ENCODE data around the gene TAOK3. TPM values are rescaled to one million over a fixed set of nuclear protein-coding genes. Genes with fewer than 3 reads are reported as not detected.
"Not testable (repeated sequence)": the region's sequence is repeated elsewhere in the genome, so short reads cannot be mapped to it uniquely, and the experiment has no call there.

The TAOK3 gene
- total RNA-seq, 1 donor from 2014 or later: 28.6 TPM

DNA sequence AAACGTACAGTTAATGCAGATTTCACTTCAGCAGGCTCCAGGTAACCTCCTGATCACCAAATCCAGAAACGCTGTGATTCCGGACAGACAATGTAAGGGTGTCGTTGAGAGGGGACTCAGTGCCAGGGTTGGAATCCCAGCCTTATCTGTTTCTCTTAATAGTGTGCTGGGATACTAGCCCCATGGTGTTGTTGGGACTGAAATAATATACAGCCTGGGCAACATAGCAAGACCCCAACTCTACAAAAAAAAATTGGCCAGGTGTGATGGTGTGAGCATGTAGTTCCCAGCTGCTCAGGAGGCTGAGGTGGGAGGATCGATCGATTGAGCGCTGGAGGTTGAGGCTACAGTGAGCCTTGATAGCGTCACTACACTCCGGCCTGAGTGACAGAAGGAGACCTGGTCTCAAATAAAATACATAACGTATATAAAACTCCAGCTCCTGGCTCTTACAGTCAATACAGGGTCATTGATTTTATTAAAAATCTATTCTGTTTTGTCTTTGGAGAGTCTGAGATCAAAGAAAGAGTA, 235.5 kb downstream of the TAOK3 start:
- TF ChIP-seq CTCF (IDR thresholded peaks at IDR 0.05): no peak
- Mint-ChIP-seq H3K36me3 (ENCODE audit: unreplicated experiment) (peaks cover 24% of the 10 kb centered on the region), H3K4me3 (ENCODE audit: unreplicated experiment) (peak overlapping the region; percentile 97), H3K4me1 (ENCODE audit: unreplicated experiment) (peaks cover 41% of the 10 kb centered on the region), H3K27ac (ENCODE audit: unreplicated experiment) (peak overlapping the region; percentile 79), H3K9me3 (ENCODE audit: unreplicated experiment) (no peaks in the 10 kb centered on the region), H3K27me3 (ENCODE audit: unreplicated experiment) (no peaks in the 10 kb centered on the region)
- no peak for DNase-seq (ENCODE audit: extremely low spot score, unreplicated experiment)

DNA sequence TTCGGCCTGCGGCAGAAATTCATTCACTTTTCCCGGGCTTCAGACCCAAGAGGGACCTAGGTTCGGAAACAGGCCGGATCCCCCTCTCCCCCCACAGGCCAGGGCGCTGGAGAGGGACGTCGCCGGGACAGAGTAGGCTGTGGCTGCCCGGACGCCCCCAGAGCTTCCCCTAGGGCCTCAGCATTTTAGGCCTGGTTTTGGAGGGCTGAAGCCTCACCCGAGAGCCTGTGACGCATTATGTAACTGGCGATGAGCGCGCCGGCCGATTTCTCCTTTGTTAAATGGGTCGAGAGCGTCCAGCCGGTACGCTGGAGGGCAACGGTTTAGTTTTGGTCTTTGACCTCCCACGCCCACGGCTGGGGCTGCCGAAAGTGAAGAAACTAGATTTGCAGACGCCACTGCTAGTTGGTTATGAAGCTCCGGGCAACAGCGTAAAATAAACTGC, 236.1 kb downstream of the TAOK3 start:
- Mint-ChIP-seq H3K4me1 (ENCODE audit: unreplicated experiment) (peaks cover 47% of the 10 kb centered on the region), H3K27me3 (ENCODE audit: unreplicated experiment) (no peaks in the 10 kb centered on the region), H3K4me3 (ENCODE audit: unreplicated experiment) (peak overlapping the region; percentile 97), H3K36me3 (ENCODE audit: unreplicated experiment) (peaks cover 21% of the 10 kb centered on the region), H3K9me3 (ENCODE audit: unreplicated experiment) (no peaks in the 10 kb centered on the region), H3K27ac (ENCODE audit: unreplicated experiment) (peak overlapping the region; percentile 79)
- TF ChIP-seq CTCF (IDR thresholded peaks at IDR 0.05): no peak
- no peak for DNase-seq (ENCODE audit: extremely low spot score, unreplicated experiment)

DNA sequence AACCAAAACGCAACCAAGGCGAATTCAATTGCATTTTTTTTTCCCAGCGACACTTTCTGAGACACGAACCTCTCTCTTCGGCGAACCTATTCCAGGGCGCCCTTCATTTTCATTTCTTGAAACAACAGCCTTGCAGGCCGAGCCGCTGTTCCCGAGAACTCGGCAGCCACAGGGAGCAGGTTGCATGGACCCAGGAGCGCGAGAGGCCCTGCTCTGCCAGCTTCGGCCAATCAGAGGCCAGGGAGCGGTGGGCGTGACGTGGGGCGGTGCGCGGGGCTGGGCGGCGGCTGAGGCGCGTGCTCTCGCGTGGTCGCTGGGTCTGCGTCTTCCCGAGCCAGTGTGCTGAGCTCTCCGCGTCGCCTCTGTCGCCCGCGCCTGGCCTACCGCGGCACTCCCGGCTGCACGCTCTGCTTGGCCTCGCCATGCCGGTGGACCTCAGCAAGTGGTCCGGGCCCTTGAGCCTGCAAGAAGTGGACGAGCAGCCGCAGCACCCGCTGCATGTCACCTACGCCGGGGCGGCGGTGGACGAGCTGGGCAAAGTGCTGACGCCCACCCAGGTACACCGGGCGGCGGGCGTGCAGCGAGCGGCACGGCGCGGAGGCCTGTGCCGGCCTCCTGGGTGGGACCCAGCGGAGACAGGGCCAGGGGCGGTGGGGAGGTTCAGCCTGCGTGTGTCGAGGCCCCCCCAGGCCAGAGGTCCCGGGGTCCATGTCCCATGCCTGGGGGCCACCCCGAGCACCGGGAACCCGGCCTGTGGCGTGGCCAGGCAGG, 236.7 kb downstream of the TAOK3 start, which contains the start of gene PEBP1:
Gene PEBP1 (plus strand): TSS at position 337 of the 771 bp plus-strand sequence. CDS start 86 bp downstream, at position 423.
- Mint-ChIP-seq H3K9me3 (ENCODE audit: unreplicated experiment) (no peaks in the 10 kb centered on the region), H3K36me3 (ENCODE audit: unreplicated experiment) (peaks cover 17% of the 10 kb centered on the region), H3K4me1 (ENCODE audit: unreplicated experiment) (peaks cover 50% of the 10 kb centered on the region), H3K27me3 (ENCODE audit: unreplicated experiment) (no peaks in the 10 kb centered on the region), H3K27ac (ENCODE audit: unreplicated experiment) (peak within 1 kb of the TSS; percentile 87), H3K4me3 (ENCODE audit: unreplicated experiment) (peak within 1 kb of the TSS; percentile 97)
- no peak for TF ChIP-seq CTCF (IDR thresholded peaks at IDR 0.05)
- DNase-seq (ENCODE audit: extremely low spot score, unreplicated experiment): peak; percentile 98

- peaks cover 14% of the 10 kb centered on the region for H3K4me1 Mint-ChIP-seq (ENCODE audit: unreplicated experiment)
- H3K36me3 Mint-ChIP-seq (ENCODE audit: unreplicated experiment); H3K27ac Mint-ChIP-seq (ENCODE audit: unreplicated experiment); H3K4me3 Mint-ChIP-seq (ENCODE audit: unreplicated experiment); H3K9me3 Mint-ChIP-seq (ENCODE audit: unreplicated experiment); DNase-seq (ENCODE audit: extremely low spot score, unreplicated experiment); H3K27me3 Mint-ChIP-seq (ENCODE audit: unreplicated experiment): not testable (repeated sequence)
Observed at GRCh38 chr12:118129436-118129835, 243.3 kb downstream of the TAOK3 start.

GRCh38 chr12:118127867-118128266, 244.8 kb downstream of the TAOK3 start:
- DNase-seq (ENCODE audit: extremely low spot score, unreplicated experiment): no peak
- Mint-ChIP-seq H3K4me1 (ENCODE audit: unreplicated experiment) (peaks cover 10% of the 10 kb centered on the region), H3K4me3 (ENCODE audit: unreplicated experiment) (no peak overlapping the region), H3K36me3 (ENCODE audit: unreplicated experiment) (peaks cover 6% of the 10 kb centered on the region), H3K9me3 (ENCODE audit: unreplicated experiment) (no peaks in the 10 kb centered on the region), H3K27ac (ENCODE audit: unreplicated experiment) (no peak overlapping the region), H3K27me3 (ENCODE audit: unreplicated experiment) (no peaks in the 10 kb centered on the region)
- TF ChIP-seq CTCF (IDR thresholded peaks at IDR 0.05): no peak
